ENCODE measurements around the gene HCN2. TPM values are rescaled to one million over a fixed set of nuclear protein-coding genes. Genes with fewer than 3 reads are reported as not detected.

HCN2 gene
- total RNA-seq, 3 donors from 2014 or later: under 0.01 to 0.44 TPM; not detected in 1

GRCh38 chr19:575527-576506, 13.9 kb upstream of the HCN2 start:
- TF ChIP-seq CTCF (IDR thresholded peaks at IDR 0.05): no peak
- no peak for TF ChIP-seq POLR2AphosphoS5 (IDR thresholded peaks at IDR 0.05)
- TF ChIP-seq POLR2A (IDR thresholded peaks at IDR 0.05): no peak
- peak overlapping the region in 1 of 2 donors; percentile 61 for H3K27ac ChIP-seq
- H3K9me3 ChIP-seq: no peaks in the 10 kb centered on the region
- no peaks in the 10 kb centered on the region for H3K27me3 ChIP-seq
- intact Hi-C loops (cut with DNase I; ENCODE audit: low total_unique reads): no loop called here
- peaks cover 11 to 23% of the 10 kb centered on the region in 2 donors for H3K4me1 ChIP-seq
- no peak for DNase-seq (ENCODE audit: low spot score in 2 of 2)
- H3K36me3 ChIP-seq: no peaks in the 10 kb centered on the region
- H3K4me3 ChIP-seq: peak overlapping the region; percentile 24 to 63 (median 36)

- no peak for DNase-seq (ENCODE audit: low spot score in 2 of 2)
- Histone ChIP-seq H3K4me1 (peaks cover 11 to 23% of the 10 kb centered on the region in 2 donors), H3K9me3 (no peaks in the 10 kb centered on the region), H3K36me3 (no peaks in the 10 kb centered on the region), H3K27ac (no peak overlapping the region), H3K27me3 (no peaks in the 10 kb centered on the region), H3K4me3 (no peak overlapping the region)
- intact Hi-C loops (cut with DNase I; ENCODE audit: low total_unique reads): no loop called here
- TF ChIP-seq CTCF (IDR thresholded peaks at IDR 0.05): no peak
- no peak for TF ChIP-seq POLR2A (IDR thresholded peaks at IDR 0.05)
Observed at GRCh38 chr19:576768-577438, 12.8 kb upstream of the HCN2 start.

- no peaks in the 10 kb centered on the region for H3K27me3 ChIP-seq
- no peak for TF ChIP-seq POLR2AphosphoS5 (IDR thresholded peaks at IDR 0.05)
- no peak for TF ChIP-seq CTCF (IDR thresholded peaks at IDR 0.05)
- no peak for TF ChIP-seq POLR2A (IDR thresholded peaks at IDR 0.05)
- peaks cover 11 to 23% of the 10 kb centered on the region in 2 donors for H3K4me1 ChIP-seq
- H3K36me3 ChIP-seq: no peaks in the 10 kb centered on the region
- H3K27ac ChIP-seq: no peak overlapping the region
- intact Hi-C loops (cut with DNase I; ENCODE audit: low total_unique reads): no loop called here
- DNase-seq (ENCODE audit: low spot score in 2 of 2): no peak
- no peak overlapping the region for H3K4me3 ChIP-seq
- no peaks in the 10 kb centered on the region for H3K9me3 ChIP-seq
Observed at GRCh38 chr19:577439-578392, 12.0 kb upstream of the HCN2 start.

- Histone ChIP-seq H3K27me3 (no peaks in the 10 kb centered on the region), H3K4me3 (no peak overlapping the region), H3K4me1 (peaks cover 7 to 22% of the 10 kb centered on the region in 2 donors), H3K27ac (no peak overlapping the region), H3K9me3 (no peaks in the 10 kb centered on the region), H3K36me3 (no peaks in the 10 kb centered on the region)
- no peak for DNase-seq (ENCODE audit: low spot score in 2 of 2)
- intact Hi-C loops (cut with DNase I; ENCODE audit: low total_unique reads): no loop called here
- TF ChIP-seq POLR2AphosphoS5 (IDR thresholded peaks at IDR 0.05) (no peak), CTCF (IDR thresholded peaks at IDR 0.05) (no peak), POLR2A (IDR thresholded peaks at IDR 0.05) (no peak)
Observed at GRCh38 chr19:579111-579841, 10.4 kb upstream of the HCN2 start.

All from breast epithelium (tissue), 4 donors.